Astrocyte (in vitro differentiated cells and primary cell): Measurements from ENCODE around the gene PYGB. TPM values are rescaled to one million over a fixed set of nuclear protein-coding genes. Genes with fewer than 3 reads are reported as not detected.
"Not testable (repeated sequence)": the region's sequence is repeated elsewhere in the genome, so short reads cannot be mapped to it uniquely, and the experiment has no call there.

Source experiments
- DNase-seq: peaks from one replicate; pipeline ENCODE4 v3.0.0-alpha.2; 2010; ENCODE audit warnings: low read depth
- FAIRE-seq: peaks from 2 replicates; lab custom pipeline; 2011; peaks lifted over from hg19 to GRCh38; lab: Jason Lieb, UNC
- H2AFZ ChIP-seq: 2 replicates; pipeline ENCODE4 v1.6.0; 2012; ENCODE audit warnings: low read depth, low read length, inconsistent platforms
- H3K27ac ChIP-seq: 2 replicates; pipeline ENCODE4 v1.5.1; 2011; ENCODE audit warnings: low read depth, low read length, inconsistent platforms
- H3K27me3 ChIP-seq: 2 replicates; pipeline ENCODE4 v1.6.0; 2011; ENCODE audit warnings: low read length, inconsistent platforms; ENCODE audit not compliant: insufficient read depth
- H3K36me3 ChIP-seq: 2 replicates; pipeline ENCODE4 v1.5.1; 2011; ENCODE audit warnings: low read length, inconsistent platforms; ENCODE audit not compliant: insufficient read depth
- H3K4me1 ChIP-seq: 2 replicates; pipeline ENCODE4 v1.5.1; 2011; ENCODE audit warnings: low read length, inconsistent platforms; ENCODE audit not compliant: insufficient read depth
- H3K4me2 ChIP-seq: 2 replicates; pipeline ENCODE4 v1.6.0; 2012; ENCODE audit warnings: low read length, inconsistent platforms
- H3K4me3 ChIP-seq: 2 replicates; pipeline ENCODE4 v1.5.1; 2011; ENCODE audit warnings: low read depth, mild to moderate bottlenecking, low read length, inconsistent platforms; ENCODE audit not compliant: insufficient read depth
- H3K79me2 ChIP-seq: 2 replicates; pipeline ENCODE4 v1.6.0; 2012; ENCODE audit warnings: mild to moderate bottlenecking, low read length, inconsistent platforms; ENCODE audit not compliant: insufficient read depth
- H3K9ac ChIP-seq: 2 replicates; pipeline ENCODE4 v1.6.0; 2012; ENCODE audit warnings: mild to moderate bottlenecking, low read length, inconsistent platforms
- H3K9me3 ChIP-seq: 2 replicates; pipeline ENCODE4 v1.5.1; 2012; ENCODE audit warnings: low read depth, mild to moderate bottlenecking, low read length, inconsistent platforms; ENCODE audit not compliant: insufficient read depth
- H4K20me1 ChIP-seq: 2 replicates; pipeline ENCODE4 v1.6.0; 2012; ENCODE audit warnings: low read length, inconsistent platforms; ENCODE audit not compliant: insufficient read depth
- H3K27ac Mint-ChIP-seq: one replicate; pipeline ENCODE4 v1.8.0; 2021; ENCODE audit warnings: mild to moderate bottlenecking, mixed read lengths; ENCODE audit not compliant: unreplicated experiment
- H3K27me3 Mint-ChIP-seq: one replicate; pipeline ENCODE4 v1.8.0; 2021; ENCODE audit warnings: low read depth, mixed read lengths; ENCODE audit not compliant: unreplicated experiment
- H3K36me3 Mint-ChIP-seq: one replicate; pipeline ENCODE4 v1.8.0; 2021; ENCODE audit warnings: low read depth, mixed read lengths; ENCODE audit not compliant: unreplicated experiment
- H3K4me1 Mint-ChIP-seq: one replicate; pipeline ENCODE4 v1.8.0; 2021; ENCODE audit warnings: low read depth, mixed read lengths; ENCODE audit not compliant: unreplicated experiment
- H3K4me3 Mint-ChIP-seq: one replicate; pipeline ENCODE4 v1.8.0; 2021; ENCODE audit warnings: mild to moderate bottlenecking, moderate library complexity, mixed read lengths; ENCODE audit not compliant: unreplicated experiment
- H3K9me3 Mint-ChIP-seq: one replicate; pipeline ENCODE4 v1.8.0; 2021; ENCODE audit warnings: mild to moderate bottlenecking, mixed read lengths; ENCODE audit not compliant: unreplicated experiment
- CTCF ChIP-seq: IDR thresholded peaks from 2 replicates; pipeline ENCODE4 v1.5.1; 2011; ENCODE audit warnings: low read depth, mild to moderate bottlenecking, inconsistent platforms, low read length, moderate library complexity; ENCODE audit not compliant: insufficient read depth
- EZH2 ChIP-seq: IDR thresholded peaks from 2 replicates; pipeline ENCODE4 v1.6.1; 2012; ENCODE audit warnings: mild to moderate bottlenecking, low read length, inconsistent platforms; ENCODE audit not compliant: insufficient read depth
- total RNA-seq: library from RNA; stranded (reverse); gene quantifications from 2 replicates; pipeline ENCODE4 v1.2.1, GENCODE V29; 2021

Gene PYGB
- total RNA-seq, 1 donor from 2014 or later = 206 TPM

DNA sequence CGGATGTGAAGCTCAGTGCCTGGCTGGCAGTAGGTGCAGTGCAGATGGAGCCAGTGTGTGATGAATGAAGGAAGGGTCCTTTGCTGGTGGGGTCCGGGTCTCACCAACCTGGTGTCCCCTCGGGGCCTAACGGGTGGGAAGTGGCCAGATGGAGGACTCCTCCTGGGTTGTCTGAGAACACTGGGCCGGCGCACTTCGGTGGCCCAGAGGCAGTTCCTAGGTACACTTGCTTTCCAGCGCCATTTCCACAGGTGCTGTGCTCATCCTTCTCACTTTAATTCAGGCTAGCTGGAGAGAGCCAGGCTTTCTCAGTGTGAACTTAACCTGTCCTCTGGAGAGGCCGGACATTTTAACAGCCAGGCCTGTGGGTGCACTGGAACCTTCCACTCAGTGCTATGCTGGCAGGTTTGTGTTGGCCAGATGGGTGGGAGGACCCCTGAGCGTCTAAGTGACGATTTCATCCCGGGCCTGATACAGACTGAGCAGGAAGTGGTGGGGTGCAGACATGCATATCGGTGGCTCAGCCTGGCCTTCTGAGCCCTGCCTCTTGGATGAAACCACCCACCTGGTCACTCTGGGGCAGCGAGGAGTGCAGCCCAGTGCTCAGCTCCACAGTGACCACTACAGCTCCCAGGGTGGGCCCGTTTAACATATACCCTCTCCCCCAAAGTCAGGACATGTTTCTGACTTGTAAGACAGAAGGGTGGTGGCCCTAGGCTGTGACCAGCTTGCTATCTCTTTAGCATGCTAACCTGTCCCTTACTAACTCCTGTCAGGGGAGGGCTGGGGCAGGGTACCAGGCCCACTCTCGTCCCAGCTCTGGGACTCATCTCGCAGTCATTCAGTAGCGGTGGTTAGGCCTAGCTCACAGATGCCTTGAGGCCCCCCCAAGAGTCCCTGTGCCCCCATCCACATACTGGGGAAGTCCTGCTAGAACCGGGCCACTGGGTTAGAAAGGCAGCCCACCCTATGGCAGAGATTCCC lies 8.2 kb upstream of the PYGB start:
- DNase-seq (no peak), FAIRE-seq (no peak)
- H3K27me3 ChIP-seq = no peaks in the 10 kb centered on the region
- TF ChIP-seq EZH2 (no peak), CTCF (no peak)
- H4K20me1 ChIP-seq = no peaks in the 10 kb centered on the region
- peak overlapping the region; percentile 97 for H3K27ac ChIP-seq
- H3K27me3 Mint-ChIP-seq = no peaks in the 10 kb centered on the region
- no peak overlapping the region for H2AFZ ChIP-seq
- H3K36me3 ChIP-seq = no peaks in the 10 kb centered on the region
- H3K9me3 ChIP-seq = no peaks in the 10 kb centered on the region
- no peak overlapping the region for H3K9ac ChIP-seq
- peak overlapping the region; percentile 99 for H3K27ac Mint-ChIP-seq
- H3K4me2 ChIP-seq = no peak overlapping the region
- no peaks in the 10 kb centered on the region for H3K79me2 ChIP-seq
- peaks cover 25% of the 10 kb centered on the region for H3K4me1 ChIP-seq
- peaks cover 7% of the 10 kb centered on the region for H3K36me3 Mint-ChIP-seq
- no peak overlapping the region for H3K4me3 Mint-ChIP-seq
- H3K4me1 Mint-ChIP-seq = peaks cover 39% of the 10 kb centered on the region
- H3K9me3 Mint-ChIP-seq = no peaks in the 10 kb centered on the region
- H3K4me3 ChIP-seq = no peak overlapping the region

GRCh38 chr20:25240851-25241658 lies 6.8 kb upstream of the PYGB start:
- H3K27me3 Mint-ChIP-seq, H3K9me3 ChIP-seq, H3K4me3 Mint-ChIP-seq, H3K27me3 ChIP-seq, H3K4me3 ChIP-seq, H3K36me3 ChIP-seq, H3K36me3 Mint-ChIP-seq, FAIRE-seq, H3K27ac ChIP-seq, H3K9ac ChIP-seq, H2AFZ ChIP-seq, H3K79me2 ChIP-seq, H3K4me2 ChIP-seq, DNase-seq, H4K20me1 ChIP-seq, H3K9me3 Mint-ChIP-seq: not testable (repeated sequence)
- peak overlapping the region; percentile 75 for H3K27ac Mint-ChIP-seq
- peaks cover 42% of the 10 kb centered on the region for H3K4me1 Mint-ChIP-seq
- peaks cover 25% of the 10 kb centered on the region for H3K4me1 ChIP-seq

DNA sequence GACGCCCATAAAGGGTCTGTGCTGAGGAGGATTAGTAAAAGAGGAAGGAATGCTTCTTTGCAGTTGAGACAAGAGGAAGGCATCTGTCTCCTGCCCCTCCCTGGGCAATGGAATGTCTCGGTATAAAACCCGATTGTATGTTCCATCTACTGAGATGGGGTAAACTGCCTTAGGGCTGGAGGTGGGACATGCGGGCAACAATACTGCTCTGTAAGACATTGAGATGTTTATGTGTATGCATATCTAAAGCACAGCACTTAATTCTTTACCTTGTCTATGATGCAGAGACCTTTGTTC lies 6.3 kb upstream of the PYGB start:
- H3K27me3 ChIP-seq, H3K36me3 ChIP-seq, H3K4me3 ChIP-seq, H3K27me3 Mint-ChIP-seq, H4K20me1 ChIP-seq, H3K79me2 ChIP-seq, H3K9me3 ChIP-seq, DNase-seq, H3K27ac ChIP-seq, H3K4me2 ChIP-seq, H2AFZ ChIP-seq, H3K9ac ChIP-seq, H3K9me3 Mint-ChIP-seq, FAIRE-seq, H3K36me3 Mint-ChIP-seq, H3K4me3 Mint-ChIP-seq: not testable (repeated sequence)
- Mint-ChIP-seq H3K27ac (peak overlapping the region; percentile 75), H3K4me1 (peaks cover 47% of the 10 kb centered on the region)
- peaks cover 26% of the 10 kb centered on the region for H3K4me1 ChIP-seq
